HEK293 (cell line): ENCODE results near the gene TIAM1.

Experiments used
- CTCF ChIA-PET: fragments of 350-600 bp; formaldehyde crosslinking; extraction: SDS; loops from one replicate; lab custom pipeline; 2021; ENCODE audit warnings: antibody characterized with exemption; lab: Yijun Ruan, JAX
- POLR2A ChIA-PET: fragments of 300-600 bp; formaldehyde crosslinking; extraction: SDS; loops from one replicate; lab custom pipeline; 2020; ENCODE audit warnings: antibody characterized with exemption, inconsistent platforms; lab: Yijun Ruan, JAX
- H3K27ac ChIP-seq: fragments of 200-500 bp; sonication (Bioruptor generic); 2 replicates; pipeline ENCODE4 v1.5.1; 2014; ENCODE audit warnings: low read depth, low read length, control low read depth, inconsistent platforms; ENCODE audit errors: extremely low read depth
- H3K36me3 ChIP-seq, 2 experiments: fragments of 200-500 bp in 1 of 2; sonication (Bioruptor generic) in 1 of 2; 1 replicate in 1 of 2; 2 replicates in 1 of 2; pipeline ENCODE4 v1.5.1; 2014 to 2017; ENCODE audit warnings: inconsistent platforms in 2 of 2, low read length in 2 of 2; ENCODE audit not compliant: control insufficient read depth in 2 of 2, insufficient read depth in 1 of 2
- H3K4me1 ChIP-seq: fragments of 200-500 bp; sonication (Bioruptor generic); 2 replicates; pipeline ENCODE4 v1.5.1; 2014; ENCODE audit warnings: mild to moderate bottlenecking, low read length, inconsistent platforms; ENCODE audit not compliant: control insufficient read depth, insufficient read depth
- H3K4me3 ChIP-seq: 2 replicates; pipeline ENCODE4 v1.5.1; 2011; ENCODE audit warnings: low read depth, mild to moderate bottlenecking, control low read depth, low read length, moderate library complexity
- H3K9me3 ChIP-seq: fragments of 200-500 bp; sonication (Bioruptor generic); 2 replicates; pipeline ENCODE4 v1.5.1; 2014; ENCODE audit warnings: low read depth, low read length, inconsistent platforms; ENCODE audit not compliant: control insufficient read depth, insufficient read depth
- HOXA7 ChIP-seq: sonication (generic); formaldehyde crosslinking; IDR thresholded peaks from 2 replicates; pipeline ENCODE4 v1.8.1; 2022; ENCODE audit warnings: missing genetic modification reagents, borderline replicate concordance
- SETDB1 ChIP-seq: IDR thresholded peaks from one replicate; pipeline ENCODE4 v1.6.1; 2017; ENCODE audit warnings: mild to moderate bottlenecking, low read length, moderate library complexity, mixed read lengths; ENCODE audit not compliant: insufficient read length
- TSHZ1 ChIP-seq: fragments of 450-650 bp; formaldehyde crosslinking; IDR thresholded peaks from 2 replicates; pipeline ENCODE4 v1.5.1; 2016; ENCODE audit warnings: missing biosample characterization, missing genetic modification characterization, borderline replicate concordance
- ZBTB6 ChIP-seq: fragments of 450-650 bp; formaldehyde crosslinking; IDR thresholded peaks from 2 replicates; pipeline ENCODE4 v1.5.1; 2017; ENCODE audit warnings: missing biosample characterization, missing genetic modification characterization
- ZFP69B ChIP-seq: fragments of 450-650 bp; formaldehyde crosslinking; IDR thresholded peaks from 2 replicates; pipeline ENCODE4 v1.5.1; 2016; ENCODE audit warnings: missing biosample characterization, missing genetic modification characterization
- ZNF157 ChIP-seq: fragments of 450-650 bp; formaldehyde crosslinking; IDR thresholded peaks from 2 replicates; pipeline ENCODE4 v1.5.1; 2016; ENCODE audit warnings: missing biosample characterization, missing genetic modification characterization
- ZNF174 ChIP-seq: fragments of 450-650 bp; formaldehyde crosslinking; IDR thresholded peaks from 2 replicates; pipeline ENCODE4 v1.5.0; 2017; ENCODE audit warnings: missing biosample characterization, mild to moderate bottlenecking, missing genetic modification characterization
- ZNF221 ChIP-seq: fragments of 450-650 bp; formaldehyde crosslinking; IDR thresholded peaks from 2 replicates; pipeline ENCODE4 v1.5.1; 2017; ENCODE audit warnings: missing biosample characterization, missing genetic modification characterization, borderline replicate concordance
- ZNF23 ChIP-seq: fragments of 450-650 bp; formaldehyde crosslinking; IDR thresholded peaks from 2 replicates; pipeline ENCODE4 v1.5.1; 2016; ENCODE audit warnings: missing biosample characterization, missing genetic modification characterization, borderline replicate concordance
- ZNF239 ChIP-seq: fragments of 450-650 bp; formaldehyde crosslinking; IDR thresholded peaks from 2 replicates; pipeline ENCODE4 v1.5.1; 2016; ENCODE audit warnings: missing biosample characterization, missing genetic modification characterization
- ZNF274 ChIP-seq, 2 experiments: fragments of 200-500 bp in 1 of 2; fragments of 450-650 bp in 1 of 2; sonication (Bioruptor generic) in 1 of 2; formaldehyde crosslinking in 1 of 2; IDR thresholded peaks; 2 replicates each; pipeline versions ENCODE4 v1.5.1 to v1.6.1; 2014 to 2016; ENCODE audit warnings: borderline replicate concordance in 1 of 2, inconsistent platforms in 1 of 2, low read length in 1 of 2, missing biosample characterization in 1 of 2, missing genetic modification characterization in 1 of 2
- ZNF449 ChIP-seq: fragments of 450-650 bp; formaldehyde crosslinking; IDR thresholded peaks from 2 replicates; pipeline ENCODE4 v1.5.1; 2017; ENCODE audit warnings: missing biosample characterization, mild to moderate bottlenecking, missing genetic modification characterization, moderate library complexity
- ZNF549 ChIP-seq: fragments of 450-650 bp; IDR thresholded peaks from 2 replicates; pipeline ENCODE4 v1.5.1; 2018; ENCODE audit warnings: missing biosample characterization, missing genetic modification characterization, mild to moderate bottlenecking, inconsistent platforms, moderate library complexity
- ZNF560 ChIP-seq: fragments of 450-650 bp; formaldehyde crosslinking; IDR thresholded peaks from 2 replicates; pipeline ENCODE4 v1.5.1; 2017; ENCODE audit warnings: missing biosample characterization, missing genetic modification characterization, borderline replicate concordance
- ZNF585B ChIP-seq: fragments of 450-650 bp; formaldehyde crosslinking; IDR thresholded peaks from 2 replicates; pipeline ENCODE4 v1.5.1; 2016; ENCODE audit warnings: missing biosample characterization, missing genetic modification characterization
- ZNF707 ChIP-seq: fragments of 450-650 bp; formaldehyde crosslinking; IDR thresholded peaks from 2 replicates; pipeline ENCODE4 v1.5.1; 2016; ENCODE audit warnings: missing biosample characterization, missing genetic modification characterization
- ZNF777 ChIP-seq: fragments of 450-650 bp; formaldehyde crosslinking; IDR thresholded peaks from 2 replicates; pipeline ENCODE4 v1.5.1; 2017; ENCODE audit warnings: missing biosample characterization, missing genetic modification characterization, borderline replicate concordance
- ZSCAN4 ChIP-seq: fragments of 450-650 bp; formaldehyde crosslinking; IDR thresholded peaks from 2 replicates; pipeline ENCODE4 v1.5.1; 2017; ENCODE audit warnings: missing biosample characterization, missing genetic modification characterization

The TIAM1 gene

GRCh38 chr21:31115249-31115648, 228.8 kb downstream of the TIAM1 start:
- no peak overlapping the region for H3K27ac ChIP-seq
- POLR2A ChIA-PET = no interaction called here
- peaks cover 0 to 6% of the 10 kb centered on the region in 2 experiments; a peak in 1 of 3 replicates for H3K36me3 ChIP-seq

GRCh38 chr21:31111093-31111492, 233.0 kb downstream of the TIAM1 start:
- H3K4me1 ChIP-seq = peaks cover 3% of the 10 kb centered on the region; the same call in 1 of the 2 replicates
- H3K36me3 ChIP-seq = no peaks in the 10 kb centered on the region
- ChIA-PET POLR2A (no interaction called here), CTCF (interaction anchor here (0.6 to 1.6 kb wide), 4 partner anchors 13 to 349 kb away, joined by 3 to 7 read pairs (median 4); no protein-coding TSS in a partner anchor)
- H3K4me3 ChIP-seq = no peak overlapping the region
- H3K9me3 ChIP-seq = no peaks in the 10 kb centered on the region
- TF ChIP-seq ZBTB6 = no peak
- TF ChIP-seq ZNF560 (tag by site-specific recombination) = no peak
- no peak for TF ChIP-seq ZSCAN4 (tag by site-specific recombination)
- no peak for TF ChIP-seq HOXA7 (CRISPR knock-in tag)
- TF ChIP-seq TSHZ1 (tag by site-specific recombination) = no peak
- TF ChIP-seq ZNF449 (tag by site-specific recombination) = no peak
- no peak for TF ChIP-seq ZNF157 (tag by site-specific recombination)
- no peak for TF ChIP-seq ZNF777 (tag by site-specific recombination)
- H3K27ac ChIP-seq = no peak overlapping the region

More at GRCh38 chr21:31115249-31115648, 228.8 kb downstream of the TIAM1 start:
- H3K4me1 ChIP-seq = peaks cover 3% of the 10 kb centered on the region; the same call in 1 of the 2 replicates
- TF ChIP-seq SETDB1 (no peak), ZNF585B (tag by site-specific recombination) (no peak), ZNF23 (tag by site-specific recombination) (no peak), ZNF274 (IDR thresholded peaks at IDR 0.05; ENCODE audit: low read length) (no peak), ZNF274 (tag by site-specific recombination; IDR thresholded peaks at IDR 0.05; ENCODE audit: borderline replicate concordance) (no peak), ZNF239 (tag by site-specific recombination) (no peak), ZNF549 (tag by site-specific recombination) (no peak), ZNF707 (tag by site-specific recombination) (no peak), ZNF221 (no peak), ZNF174 (tag by site-specific recombination) (no peak), ZFP69B (no peak)
- TF ChIP-seq, all 188 proteins: peak for 0
- Histone ChIP-seq H3K4me3 (no peak overlapping the region), H3K9me3 (no peaks in the 10 kb centered on the region)
- CTCF ChIA-PET = interaction anchor here (0.6 kb wide), 1 partner anchor 28 kb away, joined by 3 read pairs; no protein-coding TSS in a partner anchor
